ENCODE measurements around the gene ANKRD62.
"Not testable (repeated sequence)": the region's sequence is repeated elsewhere in the genome, so short reads cannot be mapped to it uniquely, and the experiment has no call there.

The ANKRD62 gene

GRCh38 chr18:12099160-12099559 lies 5.5 kb downstream of the ANKRD62 start:
- no peaks in the 10 kb centered on the region for H3K4me1 Mint-ChIP-seq
- H3K27me3 Mint-ChIP-seq = peaks cover 14 to 15% of the 10 kb centered on the region in 2 donors
- H3K4me3 Mint-ChIP-seq = no peak overlapping the region
- ATAC-seq (replicated peaks) (no peak), DNase-seq (no peak)
- no peaks in the 10 kb centered on the region for H3K36me3 Mint-ChIP-seq
- no peaks in the 10 kb centered on the region for H3K9me3 Mint-ChIP-seq
- no peak overlapping the region for H3K27ac Mint-ChIP-seq

GRCh38 chr18:12101266-12101665 lies 7.6 kb downstream of the ANKRD62 start:
- no peak for DNase-seq
- peaks cover 14 to 20% of the 10 kb centered on the region in 2 donors for H3K27me3 Mint-ChIP-seq
- no peaks in the 10 kb centered on the region for H3K9me3 Mint-ChIP-seq
- no peak overlapping the region for H3K27ac Mint-ChIP-seq
- no peaks in the 10 kb centered on the region for H3K36me3 Mint-ChIP-seq
- no peaks in the 10 kb centered on the region for H3K4me1 Mint-ChIP-seq
- H3K4me3 Mint-ChIP-seq = no peak overlapping the region
- ATAC-seq (replicated peaks) = no peak

GRCh38 chr18:12102136-12102842 lies 8.6 kb downstream of the ANKRD62 start:
- Mint-ChIP-seq H3K36me3 (no peaks in the 10 kb centered on the region), H3K27me3 (peaks cover 14 to 22% of the 10 kb centered on the region in 2 donors), H3K9me3 (no peaks in the 10 kb centered on the region), H3K27ac (no peak overlapping the region), H3K4me1 (no peaks in the 10 kb centered on the region), H3K4me3 (no peak overlapping the region)
- DNase-seq (no peak), ATAC-seq (replicated peaks) (no peak)

- H3K4me1 Mint-ChIP-seq = no peaks in the 10 kb centered on the region
- DNase-seq (no peak), ATAC-seq (replicated peaks) (no peak)
- no peak overlapping the region for H3K4me3 Mint-ChIP-seq
- H3K9me3 Mint-ChIP-seq = peaks cover 5 to 8% of the 10 kb centered on the region in 2 donors
- H3K27ac Mint-ChIP-seq = no peak overlapping the region
- H3K36me3 Mint-ChIP-seq = no peaks in the 10 kb centered on the region
- peaks cover 22 to 26% of the 10 kb centered on the region in 2 donors for H3K27me3 Mint-ChIP-seq
Measured at GRCh38 chr18:12106471-12106870, 12.8 kb downstream of the ANKRD62 start.

- H3K4me3 Mint-ChIP-seq = no peak overlapping the region
- no peaks in the 10 kb centered on the region for H3K36me3 Mint-ChIP-seq
- peaks cover 22 to 27% of the 10 kb centered on the region in 2 donors for H3K27me3 Mint-ChIP-seq
- DNase-seq = no peak
- H3K4me1 Mint-ChIP-seq = no peaks in the 10 kb centered on the region
- H3K9me3 Mint-ChIP-seq = peaks cover 8 to 10% of the 10 kb centered on the region in 2 donors
- H3K27ac Mint-ChIP-seq = no peak overlapping the region
- no peak for ATAC-seq (replicated peaks)
Measured at GRCh38 chr18:12109836-12110235, 16.2 kb downstream of the ANKRD62 start.

GRCh38 chr18:12113999-12114646 lies 20.5 kb downstream of the ANKRD62 start:
- H3K27ac Mint-ChIP-seq = no peak overlapping the region

GRCh38 chr18:12119358-12119757 lies 25.7 kb downstream of the ANKRD62 start:
- peaks cover 0 to 5% of the 10 kb centered on the region in 2 donors for H3K4me1 Mint-ChIP-seq
- no peak overlapping the region for H3K4me3 Mint-ChIP-seq
- H3K27me3 Mint-ChIP-seq = peaks cover 22 to 24% of the 10 kb centered on the region in 2 donors
- DNase-seq = no peak
- H3K9me3 Mint-ChIP-seq = no peaks in the 10 kb centered on the region
- no peak for ATAC-seq (replicated peaks)
- no peaks in the 10 kb centered on the region for H3K36me3 Mint-ChIP-seq
- no peak overlapping the region for H3K27ac Mint-ChIP-seq

More at GRCh38 chr18:12113999-12114646, 20.5 kb downstream of the ANKRD62 start:
- no peaks in the 10 kb centered on the region for H3K4me1 Mint-ChIP-seq
- H3K4me3 Mint-ChIP-seq = no peak overlapping the region
- DNase-seq (no peak), ATAC-seq (replicated peaks) (no peak)
- H3K9me3 Mint-ChIP-seq = peaks cover 1 to 5% of the 10 kb centered on the region in 2 donors
- H3K27me3 Mint-ChIP-seq = peaks cover 18 to 25% of the 10 kb centered on the region in 2 donors
- no peaks in the 10 kb centered on the region for H3K36me3 Mint-ChIP-seq

- Mint-ChIP-seq H3K4me1 (peaks cover 0 to 5% of the 10 kb centered on the region in 2 donors), H3K36me3 (no peaks in the 10 kb centered on the region), H3K9me3 (no peaks in the 10 kb centered on the region), H3K27me3 (peaks cover 22 to 34% of the 10 kb centered on the region in 2 donors), H3K4me3 (no peak overlapping the region), H3K27ac (no peak overlapping the region)
- DNase-seq (no peak), ATAC-seq (replicated peaks) (no peak)
Measured at GRCh38 chr18:12121175-12122042, 27.8 kb downstream of the ANKRD62 start.

GRCh38 chr18:12122043-12122389 lies 28.4 kb downstream of the ANKRD62 start:
- not testable (repeated sequence) for H3K4me3 Mint-ChIP-seq; H3K4me1 Mint-ChIP-seq; H3K27ac Mint-ChIP-seq; H3K36me3 Mint-ChIP-seq; H3K9me3 Mint-ChIP-seq; DNase-seq; ATAC-seq (replicated peaks)
- H3K27me3 Mint-ChIP-seq = peaks cover 24 to 37% of the 10 kb centered on the region in 2 donors

- ATAC-seq (replicated peaks); H3K9me3 Mint-ChIP-seq; H3K4me1 Mint-ChIP-seq; H3K27ac Mint-ChIP-seq; H3K4me3 Mint-ChIP-seq; H3K36me3 Mint-ChIP-seq; DNase-seq: not testable (repeated sequence)
- peaks cover 4 to 21% of the 10 kb centered on the region in 2 donors for H3K27me3 Mint-ChIP-seq
Measured at GRCh38 chr18:12127647-12128046, 34.0 kb downstream of the ANKRD62 start.

- H3K27me3 Mint-ChIP-seq = peaks cover 8 to 14% of the 10 kb centered on the region in 2 donors
- not testable (repeated sequence) for H3K27ac Mint-ChIP-seq; H3K4me3 Mint-ChIP-seq; H3K4me1 Mint-ChIP-seq; ATAC-seq (replicated peaks); H3K36me3 Mint-ChIP-seq; DNase-seq; H3K9me3 Mint-ChIP-seq
Measured at GRCh38 chr18:12138831-12139230, 45.2 kb downstream of the ANKRD62 start.

GRCh38 chr18:12140866-12141265 lies 47.2 kb downstream of the ANKRD62 start:
- H3K27ac Mint-ChIP-seq; H3K4me3 Mint-ChIP-seq; H3K36me3 Mint-ChIP-seq; H3K9me3 Mint-ChIP-seq; DNase-seq; ATAC-seq (replicated peaks); H3K4me1 Mint-ChIP-seq: not testable (repeated sequence)
- peaks cover 8 to 20% of the 10 kb centered on the region in 2 donors for H3K27me3 Mint-ChIP-seq

- H3K4me1 Mint-ChIP-seq; ATAC-seq (replicated peaks); H3K36me3 Mint-ChIP-seq; H3K4me3 Mint-ChIP-seq; H3K27ac Mint-ChIP-seq; H3K9me3 Mint-ChIP-seq; DNase-seq: not testable (repeated sequence)
- H3K27me3 Mint-ChIP-seq = peaks cover 8 to 20% of the 10 kb centered on the region in 2 donors
Measured at GRCh38 chr18:12141778-12142177, 48.1 kb downstream of the ANKRD62 start.

- H3K27ac Mint-ChIP-seq; DNase-seq; ATAC-seq (replicated peaks); H3K4me1 Mint-ChIP-seq; H3K9me3 Mint-ChIP-seq; H3K4me3 Mint-ChIP-seq; H3K36me3 Mint-ChIP-seq: not testable (repeated sequence)
- peaks cover 0 to 29% of the 10 kb centered on the region in 2 donors for H3K27me3 Mint-ChIP-seq
Measured at GRCh38 chr18:12149431-12149830, 55.8 kb downstream of the ANKRD62 start.
